ENCODE results near the gene MID1IP1.
A peak's percentile ranks its signal among the peaks of the same experiment; 100 is the strongest.

MID1IP1 gene

GRCh38 chrX:38760883-38761282 lies 40.4 kb upstream of the MID1IP1 start:
- Histone ChIP-seq H2AFZ (ENCODE audit: low read depth, low read length) (no peak overlapping the region), H4K8ac (ENCODE audit: low read length) (no peak overlapping the region), H3K4me1 (ENCODE audit: control insufficient read depth, insufficient read depth, low read depth, low read length) (no peaks in the 10 kb centered on the region), H2BK15ac (ENCODE audit: low read depth, poor library complexity, severe bottlenecking) (no peak overlapping the region), H2BK12ac (ENCODE audit: low read length in 2 of 2) (no peak overlapping the region), H3K27me3 (ENCODE audit: control insufficient read depth in 1 of 2, insufficient read depth in 1 of 2, low read length in 2 of 2) (peaks cover 0 to 22% of the 10 kb centered on the region in 2 experiments), H3K4me2 (ENCODE audit: low read length, poor library complexity, severe bottlenecking) (no peak overlapping the region), H2BK5ac (ENCODE audit: low read depth, low read length, poor library complexity, severe bottlenecking) (no peak overlapping the region), H3K9ac (ENCODE audit: low read length) (no peak overlapping the region), H2AK5ac (ENCODE audit: low read length, severe bottlenecking) (no peak overlapping the region), H3K79me1 (replicated peaks; ENCODE audit: low read length, poor library complexity, severe bottlenecking) (no peaks in the 10 kb centered on the region), H3K4me3 (ENCODE audit: insufficient read depth in 1 of 2, low read depth in 1 of 2, low read length in 2 of 2) (no peak overlapping the region), H3K23ac (ENCODE audit: low read length in 2 of 2) (no peak overlapping the region), H3K18ac (ENCODE audit: low read depth in 1 of 2, low read length in 2 of 2) (no peak overlapping the region), H3K27ac (ENCODE audit: low read length, poor library complexity, severe bottlenecking) (no peak overlapping the region), H2BK120ac (ENCODE audit: low read depth, low read length) (no peak overlapping the region), H3K9me3 (ENCODE audit: control insufficient read depth, low read length) (no peaks in the 10 kb centered on the region), H4K91ac (ENCODE audit: low read length) (no peak overlapping the region), H3K14ac (ENCODE audit: low read length in 2 of 2) (no peak overlapping the region), H3K36me3 (ENCODE audit: control insufficient read depth in 1 of 2, insufficient read depth in 2 of 2, low read depth in 1 of 2, low read length in 2 of 2) (no peaks in the 10 kb centered on the region), H3K4ac (ENCODE audit: low read depth in 1 of 2, low read length in 2 of 2) (no peak overlapping the region)
- DNase-seq: no peak
- 80% methylated on average over 1 of the region's 1 CpG for WGBS

- WGBS: no CpG with 5 or more reads among the region's 2 CpGs
- Histone ChIP-seq H2BK120ac (ENCODE audit: low read depth, low read length) (no peak overlapping the region), H3K4me1 (ENCODE audit: control insufficient read depth, insufficient read depth, low read depth, low read length) (no peaks in the 10 kb centered on the region), H2AFZ (ENCODE audit: low read depth, low read length) (no peak overlapping the region), H3K4me3 (ENCODE audit: insufficient read depth in 1 of 2, low read depth in 1 of 2, low read length in 2 of 2) (no peak overlapping the region), H2AK5ac (ENCODE audit: low read length, severe bottlenecking) (no peak overlapping the region), H3K27ac (ENCODE audit: low read length, poor library complexity, severe bottlenecking) (no peak overlapping the region), H3K9me3 (ENCODE audit: control insufficient read depth, low read length) (no peaks in the 10 kb centered on the region), H2BK12ac (ENCODE audit: low read length in 2 of 2) (no peak overlapping the region), H4K8ac (ENCODE audit: low read length) (no peak overlapping the region), H3K18ac (ENCODE audit: low read depth in 1 of 2, low read length in 2 of 2) (no peak overlapping the region), H3K79me1 (replicated peaks; ENCODE audit: low read length, poor library complexity, severe bottlenecking) (no peaks in the 10 kb centered on the region), H4K91ac (ENCODE audit: low read length) (no peak overlapping the region), H3K4me2 (ENCODE audit: low read length, poor library complexity, severe bottlenecking) (no peak overlapping the region), H2BK15ac (ENCODE audit: low read depth, poor library complexity, severe bottlenecking) (no peak overlapping the region), H3K36me3 (ENCODE audit: control insufficient read depth in 1 of 2, insufficient read depth in 2 of 2, low read depth in 1 of 2, low read length in 2 of 2) (no peaks in the 10 kb centered on the region), H3K27me3 (ENCODE audit: control insufficient read depth in 1 of 2, insufficient read depth in 1 of 2, low read length in 2 of 2) (peaks cover 0 to 5% of the 10 kb centered on the region in 2 experiments), H2BK5ac (ENCODE audit: low read depth, low read length, poor library complexity, severe bottlenecking) (no peak overlapping the region), H3K14ac (ENCODE audit: low read length in 2 of 2) (no peak overlapping the region), H3K9ac (ENCODE audit: low read length) (no peak overlapping the region), H3K23ac (ENCODE audit: low read length in 2 of 2) (no peak overlapping the region), H3K4ac (ENCODE audit: low read depth in 1 of 2, low read length in 2 of 2) (no peak overlapping the region)
- DNase-seq: peak; percentile 24
Observed at GRCh38 chrX:38768079-38768478, 33.2 kb upstream of the MID1IP1 start.

- H4K8ac ChIP-seq (ENCODE audit: low read length): peak overlapping the region; percentile 23
- H3K27ac ChIP-seq (ENCODE audit: low read length, poor library complexity, severe bottlenecking): no peak overlapping the region
- H2AK5ac ChIP-seq (ENCODE audit: low read length, severe bottlenecking): no peak overlapping the region
- no peak overlapping the region for H3K4ac ChIP-seq (ENCODE audit: low read depth in 1 of 2, low read length in 2 of 2)
- H4K91ac ChIP-seq (ENCODE audit: low read length): no peak overlapping the region
- H2AFZ ChIP-seq (ENCODE audit: low read depth, low read length): no peak overlapping the region
- H2BK15ac ChIP-seq (ENCODE audit: low read depth, poor library complexity, severe bottlenecking): no peak overlapping the region
- WGBS: 59% methylated on average over 10 of the region's 10 CpGs
- no peak overlapping the region for H2BK5ac ChIP-seq (ENCODE audit: low read depth, low read length, poor library complexity, severe bottlenecking)
- H3K9ac ChIP-seq (ENCODE audit: low read length): no peak overlapping the region
- H3K4me3 ChIP-seq (ENCODE audit: insufficient read depth in 1 of 2, low read depth in 1 of 2, low read length in 2 of 2): no peak overlapping the region
- DNase-seq: no peak
- no peak overlapping the region for H3K14ac ChIP-seq (ENCODE audit: low read length in 2 of 2)
- H3K4me2 ChIP-seq (ENCODE audit: low read length, poor library complexity, severe bottlenecking): no peak overlapping the region
- peaks cover 0 to 5% of the 10 kb centered on the region in 2 experiments for H3K27me3 ChIP-seq (ENCODE audit: control insufficient read depth in 1 of 2, insufficient read depth in 1 of 2, low read length in 2 of 2)
- H3K79me1 ChIP-seq (replicated peaks; ENCODE audit: low read length, poor library complexity, severe bottlenecking): no peaks in the 10 kb centered on the region
- no peaks in the 10 kb centered on the region for H3K36me3 ChIP-seq (ENCODE audit: control insufficient read depth in 1 of 2, insufficient read depth in 2 of 2, low read depth in 1 of 2, low read length in 2 of 2)
- no peaks in the 10 kb centered on the region for H3K4me1 ChIP-seq (ENCODE audit: control insufficient read depth, insufficient read depth, low read depth, low read length)
- H3K23ac ChIP-seq (ENCODE audit: low read length in 2 of 2): no peak overlapping the region
- H2BK12ac ChIP-seq (ENCODE audit: low read length in 2 of 2): no peak overlapping the region
- no peak overlapping the region for H3K18ac ChIP-seq (ENCODE audit: low read depth in 1 of 2, low read length in 2 of 2)
- H3K9me3 ChIP-seq (ENCODE audit: control insufficient read depth, low read length): no peaks in the 10 kb centered on the region
- H2BK120ac ChIP-seq (ENCODE audit: low read depth, low read length): no peak overlapping the region
Observed at GRCh38 chrX:38770152-38770551, 31.1 kb upstream of the MID1IP1 start.

GRCh38 chrX:38774249-38774648 lies 27.0 kb upstream of the MID1IP1 start:
- Histone ChIP-seq H3K14ac (ENCODE audit: low read length in 2 of 2) (no peak overlapping the region), H3K9me3 (ENCODE audit: control insufficient read depth, low read length) (peaks cover 9% of the 10 kb centered on the region), H2BK5ac (ENCODE audit: low read depth, low read length, poor library complexity, severe bottlenecking) (no peak overlapping the region), H2AFZ (ENCODE audit: low read depth, low read length) (no peak overlapping the region), H3K4me2 (ENCODE audit: low read length, poor library complexity, severe bottlenecking) (no peak overlapping the region), H2AK5ac (ENCODE audit: low read length, severe bottlenecking) (no peak overlapping the region), H3K4ac (ENCODE audit: low read depth in 1 of 2, low read length in 2 of 2) (no peak overlapping the region), H3K9ac (ENCODE audit: low read length) (no peak overlapping the region), H3K36me3 (ENCODE audit: control insufficient read depth in 1 of 2, insufficient read depth in 2 of 2, low read depth in 1 of 2, low read length in 2 of 2) (no peaks in the 10 kb centered on the region), H3K27me3 (ENCODE audit: control insufficient read depth in 1 of 2, insufficient read depth in 1 of 2, low read length in 2 of 2) (peaks cover 0 to 5% of the 10 kb centered on the region in 2 experiments), H4K8ac (ENCODE audit: low read length) (no peak overlapping the region), H3K4me3 (ENCODE audit: insufficient read depth in 1 of 2, low read depth in 1 of 2, low read length in 2 of 2) (no peak overlapping the region), H3K79me1 (replicated peaks; ENCODE audit: low read length, poor library complexity, severe bottlenecking) (no peaks in the 10 kb centered on the region), H3K23ac (ENCODE audit: low read length in 2 of 2) (no peak overlapping the region), H4K91ac (ENCODE audit: low read length) (no peak overlapping the region), H3K4me1 (ENCODE audit: control insufficient read depth, insufficient read depth, low read depth, low read length) (no peaks in the 10 kb centered on the region), H3K18ac (ENCODE audit: low read depth in 1 of 2, low read length in 2 of 2) (no peak overlapping the region), H2BK12ac (ENCODE audit: low read length in 2 of 2) (no peak overlapping the region), H2BK120ac (ENCODE audit: low read depth, low read length) (no peak overlapping the region), H2BK15ac (ENCODE audit: low read depth, poor library complexity, severe bottlenecking) (no peak overlapping the region), H3K27ac (ENCODE audit: low read length, poor library complexity, severe bottlenecking) (no peak overlapping the region)
- WGBS: 83% methylated on average over 2 of the region's 4 CpGs
- DNase-seq: no peak

All from mesenchymal stem cell (in vitro differentiated cells and primary cell).